Islet precursor cell (in vitro differentiated cells): Measurements from ENCODE around the gene INTU.
"Not testable (repeated sequence)": the region's sequence is repeated elsewhere in the genome, so short reads cannot be mapped to it uniquely, and the experiment has no call there.

Experiments
- DNase-seq: peaks from one replicate; pipeline ENCODE4 v3.0.0-alpha.2; 2018

INTU gene

DNA sequence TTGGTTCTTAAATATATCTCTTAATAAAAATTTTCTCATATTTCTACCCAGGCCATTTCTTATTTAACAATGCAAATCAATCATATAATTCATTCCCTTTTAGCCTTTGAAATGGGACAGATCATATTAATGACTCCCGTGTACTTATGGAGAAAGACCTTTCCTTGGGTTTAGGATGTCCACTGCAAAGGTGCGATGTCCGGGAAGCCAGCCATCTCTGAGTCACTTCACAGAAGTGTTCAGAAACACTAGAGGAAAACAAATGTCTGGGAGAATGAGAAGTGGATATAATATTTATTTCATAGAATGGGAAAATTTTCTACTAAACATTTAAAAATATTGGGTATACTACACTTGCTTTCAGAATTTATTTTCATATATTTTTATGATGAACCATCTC is 15.3 kb downstream of the INTU start:
- no peak for DNase-seq

DNA sequence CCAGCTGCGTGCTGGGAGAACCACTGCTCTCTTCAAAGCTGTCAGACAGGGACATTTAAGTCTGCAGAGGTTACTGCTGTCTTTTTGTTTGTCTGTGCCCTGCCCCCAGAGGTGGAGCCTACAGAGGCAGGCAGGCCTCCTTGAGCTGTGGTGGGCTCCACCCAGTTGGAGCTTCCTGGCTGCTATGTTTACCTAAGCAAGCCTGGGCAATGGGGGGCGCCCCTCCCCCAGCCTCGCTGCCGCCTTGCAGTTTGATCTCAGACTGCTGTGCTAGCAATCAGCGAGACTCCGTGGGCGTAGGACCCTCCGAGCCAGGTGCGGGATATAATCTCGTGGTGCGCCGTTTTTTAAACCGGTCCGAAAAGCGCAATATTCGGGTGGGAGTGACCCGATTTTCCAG is 22.8 kb downstream of the INTU start:
- DNase-seq, result not testable (repeated sequence)

DNA sequence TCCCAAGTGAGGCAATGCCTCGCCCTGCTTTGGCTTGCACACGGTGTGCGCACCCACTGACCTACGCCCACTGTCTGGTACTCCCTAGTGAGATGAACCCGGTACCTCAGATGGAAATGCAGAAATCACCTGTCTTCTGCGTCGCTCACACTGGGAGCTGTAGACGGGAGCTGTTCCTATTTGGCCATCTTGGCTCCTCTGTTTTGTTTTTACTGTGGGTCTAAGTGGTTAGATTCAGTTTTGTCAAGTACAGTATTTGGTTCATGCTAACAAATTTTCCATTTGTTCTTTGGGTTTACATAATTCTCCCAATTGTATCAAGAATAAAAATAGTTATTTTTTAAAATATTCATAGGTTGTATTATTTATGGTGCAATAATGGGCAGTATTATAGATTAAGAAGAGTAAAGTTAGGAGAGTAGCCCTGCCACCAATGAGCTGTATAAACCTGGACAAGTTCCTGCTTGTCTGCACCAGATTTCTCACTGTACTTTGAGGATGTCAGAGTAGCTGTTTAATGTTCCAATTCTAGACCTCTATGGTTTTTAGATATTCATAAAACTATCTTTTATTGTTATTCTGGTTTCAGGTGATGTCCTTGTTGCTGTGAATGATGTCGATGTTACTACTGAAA is 23.4 kb downstream of the INTU start:
- DNase-seq, result no peak

DNA sequence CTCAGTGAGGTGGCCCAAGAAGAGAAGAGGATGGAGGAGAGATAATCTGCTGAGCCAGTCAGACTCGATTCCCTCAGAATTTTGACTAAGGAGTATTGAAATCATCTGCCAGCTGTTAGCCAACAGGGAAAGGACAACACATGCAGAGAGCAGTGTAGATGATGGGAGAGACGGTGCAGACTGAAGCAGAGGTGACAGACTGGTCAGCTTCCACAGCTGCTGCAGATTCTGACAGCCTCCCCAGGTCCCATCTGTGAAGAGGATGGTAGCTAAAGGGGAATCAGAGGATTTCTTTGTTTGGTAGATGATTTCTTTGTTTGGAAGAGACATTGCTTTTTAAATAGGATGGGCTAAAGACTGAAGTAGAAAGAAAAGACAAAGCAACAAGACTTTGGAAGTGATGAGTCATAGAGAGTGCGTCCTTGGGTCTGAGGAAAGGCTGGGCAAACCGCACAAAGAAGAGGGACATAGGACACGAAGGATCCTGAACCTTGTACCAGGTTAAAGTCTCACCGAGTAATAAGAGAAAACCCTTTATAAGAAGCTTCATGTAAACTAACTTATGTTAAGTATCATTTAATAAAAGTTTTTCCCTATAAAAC is 27.6 kb downstream of the INTU start:
- no peak for DNase-seq

DNA sequence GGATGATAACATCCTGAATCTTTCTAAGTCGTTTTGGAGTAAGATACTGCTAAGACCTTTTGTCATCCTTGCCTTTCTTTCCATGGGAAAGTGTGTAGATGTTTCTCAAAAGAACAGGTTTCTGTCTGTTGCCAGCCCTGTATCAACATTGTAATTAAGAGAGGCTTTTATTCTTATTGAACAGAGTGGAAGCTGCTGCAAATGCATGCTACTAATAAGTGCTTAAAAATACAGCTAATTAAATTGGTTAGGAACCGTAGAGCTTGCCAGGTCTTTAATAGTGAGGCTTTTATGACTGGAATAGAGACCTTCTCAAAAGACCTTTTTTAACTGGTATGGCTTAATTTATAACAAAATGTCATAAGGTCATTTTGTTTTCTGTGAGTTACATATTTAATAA is 34.4 kb downstream of the INTU start:
- DNase-seq, result no peak

DNA sequence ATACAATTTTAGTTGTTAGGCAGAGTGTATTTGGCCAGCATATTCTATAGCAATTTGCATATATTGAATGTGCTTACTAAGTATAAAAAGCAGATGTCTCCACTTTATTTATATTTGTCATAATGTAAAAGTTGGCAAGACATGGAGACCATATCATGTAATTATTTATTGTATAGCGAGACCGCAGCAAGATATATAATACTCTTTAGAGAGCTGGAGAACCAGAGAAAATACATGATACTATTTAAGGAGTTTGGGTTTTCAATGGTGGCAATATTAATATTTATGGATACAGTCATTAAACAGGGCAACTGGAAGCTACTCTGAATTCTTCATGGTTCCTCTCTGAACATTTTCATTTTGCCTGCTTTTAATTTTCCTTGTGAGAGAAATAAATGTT is 35.0 kb downstream of the INTU start:
- DNase-seq, result no peak

DNA sequence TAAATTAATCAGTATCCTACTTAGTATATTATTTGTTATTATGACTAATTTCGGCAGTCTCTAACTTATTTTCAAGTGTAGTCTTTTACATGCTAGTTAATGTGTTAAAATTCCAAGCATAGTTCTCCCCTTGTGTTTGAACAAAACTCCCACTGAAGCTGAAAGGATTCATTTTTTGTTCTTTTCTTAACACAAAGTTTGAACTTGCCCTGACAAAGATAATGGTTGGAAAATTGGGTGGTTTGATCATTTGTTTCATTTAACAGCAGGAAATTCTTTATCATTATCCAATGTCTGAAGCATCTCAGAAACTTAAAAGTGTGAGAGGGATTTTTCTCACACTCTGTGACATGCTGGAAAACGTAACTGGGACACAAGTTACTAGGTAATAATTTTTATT is 36.0 kb downstream of the INTU start:
- DNase-seq, result no peak

DNA sequence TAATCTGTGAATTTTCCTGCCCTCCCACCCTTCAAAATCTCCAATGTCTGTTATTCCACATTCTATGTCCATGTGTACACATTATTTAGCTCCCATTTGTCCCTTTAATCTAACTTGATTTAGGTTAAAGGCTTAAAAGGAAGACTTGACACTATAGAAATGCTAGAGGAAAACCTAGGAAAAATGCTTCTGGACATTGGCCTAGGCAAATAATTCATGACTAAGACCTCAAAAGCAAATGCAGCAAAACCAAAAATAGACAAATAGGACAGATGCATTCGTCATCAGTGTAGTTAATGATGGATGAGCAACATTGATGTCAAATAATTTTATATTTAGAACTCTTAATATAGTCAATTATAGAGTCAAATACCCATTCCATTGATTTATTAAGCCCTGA is 36.9 kb downstream of the INTU start:
- DNase-seq, result no peak

DNA sequence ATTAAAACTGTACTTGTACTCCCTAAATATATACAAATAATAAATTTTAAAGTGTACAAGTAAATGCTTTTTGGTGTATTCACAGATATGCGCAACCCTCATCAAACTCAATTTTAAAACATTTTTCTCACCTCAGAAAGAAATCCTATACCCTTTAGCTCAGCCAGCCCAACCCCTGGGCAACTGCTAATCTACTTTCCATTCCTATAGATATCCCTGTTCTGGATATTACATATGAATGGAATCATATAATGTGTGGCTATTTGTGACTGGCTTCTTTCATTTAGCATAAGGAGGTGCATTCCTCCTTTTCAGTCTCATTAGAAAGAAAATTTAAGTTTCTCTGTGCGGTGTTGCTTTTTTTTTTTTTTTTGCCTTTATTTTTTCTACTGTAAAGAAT is 39.4 kb downstream of the INTU start:
- DNase-seq, result no peak

DNA sequence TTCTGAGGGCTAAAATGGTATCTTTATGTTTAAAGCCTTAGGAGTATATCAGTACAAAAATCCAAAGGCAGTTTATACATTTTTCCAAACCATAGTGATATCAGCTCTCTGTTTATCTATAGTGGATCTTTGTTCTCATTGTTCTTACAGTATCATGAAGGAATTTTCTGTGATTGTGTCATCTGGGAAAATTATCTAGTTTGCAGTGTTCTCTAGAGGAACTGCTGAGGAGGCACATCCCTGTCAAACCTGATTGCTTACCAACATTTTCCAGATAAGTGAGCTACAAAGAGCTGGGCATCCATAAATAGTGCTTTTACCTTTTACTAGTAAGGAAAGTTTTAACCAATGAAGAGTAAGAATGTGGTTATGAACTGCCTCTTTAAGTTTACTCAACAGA is 52.5 kb downstream of the INTU start:
- no peak for DNase-seq

DNA sequence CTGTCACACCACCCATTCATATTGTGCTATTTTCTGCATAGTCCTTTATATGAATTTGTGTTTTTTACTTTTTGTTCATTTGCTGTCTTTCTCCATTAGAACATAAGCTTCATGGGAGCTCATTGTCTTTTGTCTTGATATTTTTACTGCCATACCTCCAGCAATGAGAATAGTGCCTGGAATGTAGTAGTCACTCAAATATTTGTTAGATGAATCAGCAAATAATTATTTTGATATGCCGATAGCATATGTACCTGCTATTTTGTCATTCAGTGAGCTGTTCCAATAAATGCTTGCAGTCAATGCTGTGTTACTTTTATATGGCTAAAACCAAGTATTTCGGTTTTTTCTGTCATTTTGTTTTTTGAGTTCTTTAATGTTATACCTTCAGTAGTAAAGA is 53.9 kb downstream of the INTU start:
- no peak for DNase-seq

DNA sequence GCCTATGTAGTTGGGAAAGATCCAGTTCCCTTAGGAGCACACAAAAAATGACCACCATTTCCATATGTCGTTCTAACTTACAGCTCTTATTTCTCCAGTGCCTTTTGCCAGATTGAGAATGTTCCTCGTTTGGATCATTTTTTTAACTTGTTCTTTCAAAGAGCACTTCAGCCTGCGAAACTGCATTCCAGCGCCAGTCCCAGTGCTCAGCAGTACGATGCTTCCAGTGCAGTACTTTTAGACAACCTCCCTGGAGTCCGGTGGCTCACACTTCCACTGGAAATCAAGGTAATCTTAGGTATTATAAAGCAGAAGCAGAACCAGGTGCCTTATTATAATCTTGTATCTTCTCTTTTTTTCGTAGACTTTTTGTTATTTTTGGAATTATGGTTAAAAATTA is 54.8 kb downstream of the INTU start:
- no peak for DNase-seq

DNA sequence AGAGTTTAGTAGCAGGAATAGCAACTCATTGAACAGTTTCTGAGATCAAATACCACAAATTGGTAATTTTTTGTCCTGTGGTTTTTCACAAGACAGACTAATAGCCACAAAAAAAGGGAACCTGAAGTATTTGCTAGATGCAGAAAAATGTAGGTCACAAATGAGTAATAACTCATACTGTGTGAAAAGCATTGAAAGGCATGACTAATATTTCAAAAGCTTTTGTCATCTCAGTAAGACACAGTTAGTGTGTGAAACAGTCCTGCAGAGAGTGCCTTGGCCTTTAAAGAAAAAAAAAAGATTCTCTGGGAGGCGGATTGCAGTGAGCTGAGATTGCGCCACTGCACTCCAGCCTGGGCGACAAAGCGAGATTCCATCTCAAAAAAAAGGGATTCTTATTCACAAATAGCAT is 66.0 kb downstream of the INTU start:
- no peak for DNase-seq

DNA sequence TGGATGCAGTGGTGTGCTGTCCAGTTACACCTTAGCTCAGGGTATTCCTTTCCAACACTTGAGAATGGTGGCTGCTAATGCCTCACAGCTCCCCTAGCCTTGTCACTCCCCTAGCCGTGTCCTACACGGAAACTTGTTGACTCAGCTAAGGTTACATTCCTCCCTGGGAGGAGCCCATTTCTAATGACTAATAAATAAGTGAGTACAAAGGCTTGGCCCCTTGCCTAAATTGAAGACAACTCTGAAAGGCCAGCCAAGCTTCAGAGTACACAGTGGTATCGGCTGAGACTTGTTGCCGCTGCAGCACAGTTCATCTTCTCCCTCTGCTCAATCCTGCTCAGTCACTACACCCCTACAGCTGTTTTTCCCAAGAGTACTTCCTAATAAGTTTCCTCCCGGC is 76.2 kb downstream of the INTU start:
- peak; percentile 65 for DNase-seq

DNA sequence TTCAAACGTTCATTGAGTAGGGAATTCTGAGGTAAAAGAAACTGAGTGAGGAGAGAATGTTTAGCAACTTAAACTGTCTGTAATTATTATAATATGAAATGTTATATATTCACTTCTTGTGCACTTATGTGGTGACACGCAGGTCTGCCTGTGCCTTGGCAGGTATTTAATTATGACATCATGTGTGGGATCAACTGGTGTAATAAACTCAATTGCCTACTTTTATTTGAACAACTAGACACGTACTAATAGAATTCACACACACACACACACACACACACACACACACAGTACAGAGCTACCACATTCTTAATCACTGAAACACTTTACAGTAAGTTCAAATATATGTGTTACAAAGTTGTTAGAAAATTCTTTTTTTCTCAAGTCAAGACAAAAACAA is 76.7 kb downstream of the INTU start:
- no peak for DNase-seq

DNA sequence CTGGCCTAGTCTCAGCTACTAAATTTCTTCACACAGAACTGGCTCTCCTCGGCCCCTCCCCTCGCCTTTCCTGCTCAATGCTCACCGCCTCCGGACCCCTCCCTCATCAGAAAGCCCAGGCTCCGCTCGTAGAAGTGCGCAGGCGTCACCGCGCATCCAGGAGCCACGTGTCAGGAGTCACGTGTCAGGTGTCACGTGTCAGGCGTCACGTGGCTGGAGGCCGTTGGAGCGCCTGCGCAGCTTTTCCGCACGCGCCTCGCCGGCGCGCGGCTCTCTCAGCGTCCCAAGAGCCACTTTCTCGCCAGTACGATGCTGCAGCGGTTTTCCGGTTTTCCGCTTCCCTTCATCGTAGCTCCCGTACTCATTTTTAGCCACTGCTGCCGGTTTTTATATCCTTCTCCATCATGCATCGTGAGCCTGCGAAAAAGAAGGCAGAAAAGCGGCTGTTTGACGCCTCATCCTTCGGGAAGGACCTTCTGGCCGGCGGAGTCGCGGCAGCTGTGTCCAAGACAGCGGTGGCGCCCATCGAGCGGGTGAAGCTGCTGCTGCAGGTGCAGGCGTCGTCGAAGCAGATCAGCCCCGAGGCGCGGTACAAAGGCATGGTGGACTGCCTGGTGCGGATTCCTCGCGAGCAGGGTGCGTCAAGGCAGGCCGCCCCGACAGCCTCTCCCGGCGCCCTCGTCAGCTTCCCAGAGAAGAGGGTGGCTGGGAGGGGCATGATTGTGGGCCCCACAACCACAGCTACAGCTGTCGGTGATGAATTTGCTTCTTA is 97.6 kb downstream of the INTU start, which contains the start of gene SLC25A31:
TSS of gene SLC25A31 (plus strand) at position 259 of the 772 bp plus-strand sequence. CDS start at position 405, 146 bp downstream.
- no peak for DNase-seq

DNA sequence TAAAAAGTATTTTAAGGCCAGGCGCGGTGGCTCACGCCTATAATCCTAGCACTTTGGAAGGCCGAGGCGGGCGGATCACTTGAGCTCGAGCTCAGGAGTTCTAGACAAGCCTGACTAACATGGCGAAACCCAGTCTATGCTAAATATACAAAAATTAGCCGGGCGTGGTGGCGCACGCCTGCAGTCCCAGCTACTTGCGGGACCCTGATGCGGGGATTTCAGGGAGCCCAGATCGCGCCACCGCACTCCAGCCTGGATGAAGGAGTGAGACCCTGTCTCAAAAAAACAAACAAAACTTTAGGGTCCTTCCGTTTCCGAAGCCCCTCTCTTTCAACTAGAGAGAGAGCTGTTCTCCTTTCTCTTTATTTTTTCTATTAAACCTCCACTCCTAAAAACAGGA is 98.6 kb downstream of the INTU start:
- DNase-seq, result no peak

DNA sequence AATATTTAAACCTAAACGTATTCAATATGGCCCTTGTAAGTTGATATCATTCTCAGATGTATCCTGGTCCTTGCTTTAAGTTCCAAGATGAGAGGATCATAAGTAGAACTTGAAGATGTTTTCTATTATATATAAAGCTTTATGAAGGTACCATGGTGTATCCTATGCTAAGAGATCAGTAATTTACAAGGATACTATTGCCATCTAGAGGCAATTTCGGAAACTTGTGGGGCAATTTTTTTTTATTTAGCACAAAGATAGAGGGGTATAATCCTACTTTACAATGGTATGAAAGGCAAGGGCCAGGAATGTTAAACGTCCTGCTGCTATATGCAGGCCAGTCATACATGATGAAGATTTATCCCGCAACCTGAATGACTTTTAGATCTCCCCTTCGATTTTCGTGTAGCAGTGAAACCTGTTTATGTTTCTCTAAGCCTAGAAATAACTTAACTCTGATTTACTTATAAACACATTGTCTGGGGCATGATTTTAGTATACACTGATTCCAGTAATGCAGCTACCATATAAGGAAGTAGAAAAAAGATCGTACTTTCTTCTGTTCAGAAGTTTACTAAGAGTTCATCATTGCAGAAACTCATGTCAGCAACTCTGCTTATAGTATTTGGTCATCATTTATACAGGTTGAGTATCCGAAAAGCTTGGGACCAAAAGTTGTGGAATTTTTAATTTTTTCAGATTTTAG is 100.0 kb downstream of the INTU start:
- DNase-seq, result no peak

DNA sequence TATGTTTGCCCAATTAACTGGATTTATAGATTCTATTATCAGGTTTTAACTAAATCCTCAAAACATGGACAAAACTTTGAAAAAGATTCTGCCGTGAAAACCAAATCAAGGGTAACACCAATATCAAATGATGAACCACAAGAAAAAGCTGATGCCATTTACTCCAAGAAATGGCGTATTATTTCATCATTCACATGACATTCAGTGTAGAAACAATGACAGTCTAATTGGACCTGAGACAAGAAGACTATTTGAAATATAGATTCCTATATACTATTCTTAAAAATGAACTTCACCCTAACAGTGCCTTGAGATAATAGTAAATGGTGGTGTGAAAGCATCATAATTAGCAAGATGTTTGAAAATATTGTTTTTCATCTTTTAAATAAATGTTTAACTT is 102.2 kb downstream of the INTU start:
- no peak for DNase-seq

DNA sequence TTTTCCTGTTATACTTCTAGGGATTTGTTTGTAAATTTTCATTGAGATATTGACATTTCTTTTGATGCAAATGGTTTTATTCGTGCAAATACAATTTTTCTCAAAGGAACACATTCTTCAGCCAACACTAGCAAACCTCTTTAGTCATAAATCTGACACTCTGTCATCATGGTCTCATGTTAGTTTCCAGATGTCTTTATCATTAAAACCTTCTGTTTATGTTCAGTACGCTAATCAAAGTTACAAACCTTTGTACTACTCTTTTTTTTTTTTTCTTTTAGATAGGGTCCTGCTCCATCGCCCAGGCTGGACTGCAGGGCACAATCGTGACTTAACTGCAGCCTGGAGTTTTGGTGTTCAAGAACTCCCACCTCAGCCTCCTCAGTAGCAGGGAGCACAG is 104.5 kb downstream of the INTU start:
- no peak for DNase-seq

DNA sequence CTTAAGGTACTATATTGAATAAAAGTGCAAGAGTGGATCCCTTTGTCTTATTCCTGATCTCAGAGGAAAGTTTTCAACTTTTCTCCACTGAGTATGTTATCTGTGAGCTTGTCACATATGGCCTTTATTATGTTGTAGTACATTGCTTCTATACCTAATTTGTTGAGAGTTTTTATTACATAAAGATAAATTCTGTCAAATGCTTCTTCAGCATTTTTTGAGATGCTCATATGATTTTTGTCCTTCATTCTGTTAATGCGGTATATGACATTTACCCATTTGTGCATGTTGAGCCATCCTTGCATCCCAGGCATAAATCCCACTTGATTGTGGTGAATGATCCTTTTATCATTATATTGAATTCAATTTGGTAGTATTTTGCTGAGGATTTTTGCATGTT is 108.5 kb downstream of the INTU start:
- no peak for DNase-seq

DNA sequence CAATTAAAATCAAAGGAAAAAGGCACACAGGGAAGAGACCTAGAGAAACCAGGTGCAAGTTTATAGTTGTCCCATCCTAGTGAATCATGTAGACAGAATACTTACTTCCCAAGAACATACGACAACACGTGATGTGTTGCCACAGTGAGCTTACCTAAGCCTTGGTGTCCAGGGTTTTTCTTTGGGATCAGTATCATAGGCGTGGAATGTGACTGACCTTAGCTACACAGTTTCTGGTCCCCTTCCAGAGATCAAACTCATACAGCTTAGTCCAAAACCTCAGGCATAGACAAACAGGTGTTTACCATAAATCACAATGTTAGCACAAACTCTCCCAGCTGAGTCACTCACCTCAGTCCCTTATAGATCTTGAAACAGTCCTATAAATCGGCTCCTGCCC is 115.1 kb downstream of the INTU start:
- DNase-seq, result no peak

DNA sequence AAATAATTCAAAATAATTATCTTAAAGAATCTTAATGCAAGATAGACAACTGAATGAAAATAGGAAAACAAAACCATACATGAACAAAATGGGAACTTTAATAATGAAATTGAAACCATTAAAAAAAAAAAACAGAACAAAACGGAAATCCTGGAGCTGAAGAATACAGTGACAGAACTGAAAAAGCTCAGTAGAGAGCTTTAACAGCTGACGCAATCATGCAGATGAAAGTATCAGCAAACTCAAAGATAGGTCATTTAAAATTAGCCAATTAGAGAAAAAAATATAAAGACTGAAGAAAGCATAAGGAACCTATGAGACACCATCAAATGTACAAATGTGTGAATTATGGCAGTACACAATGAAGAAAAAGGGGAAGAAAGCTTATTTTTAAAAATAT is 116.2 kb downstream of the INTU start:
- DNase-seq, result no peak

DNA sequence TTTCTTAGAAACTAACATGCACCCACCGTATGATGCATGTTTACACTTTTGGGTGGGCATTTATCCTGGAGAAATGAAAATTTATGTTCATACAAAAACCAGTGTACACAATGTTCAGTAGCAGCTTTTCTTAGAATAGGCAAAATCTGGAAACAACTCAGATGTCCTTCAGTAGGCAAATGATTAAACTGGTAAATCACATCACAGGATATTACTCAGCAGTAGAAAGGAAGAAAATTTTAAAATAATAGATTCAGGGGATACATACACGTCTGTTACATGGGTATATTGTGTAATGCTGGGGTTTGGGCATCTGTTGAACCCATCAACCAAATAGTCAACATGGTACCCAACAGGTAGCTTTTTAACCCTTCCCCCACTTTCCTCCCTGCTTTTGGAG is 124.1 kb downstream of the INTU start:
- no peak for DNase-seq
